A549 (cell line): ENCODE results near the gene SND1. TPM values are rescaled to one million over a fixed set of nuclear protein-coding genes. Genes with fewer than 3 reads are reported as not detected.
A peak's percentile ranks its signal among the peaks of the same experiment; 100 is the strongest.

ENCODE experiments used
- ATAC-seq, 2 experiments: fragments of 200-7000 bp in 1 of 2; fragments of >200 bp in 1 of 2; cut with Nextera tagmentation in 1 of 2; cut with Tn5 transposase in 1 of 2; 3 replicates each; pipeline versions ENCODE4 v1.8.0 to v1.9.1; 2018 to 2020; ENCODE audit warnings: mild to moderate bottlenecking in 1 of 2, moderate library complexity in 1 of 2
- CTCF ChIA-PET: fragments of 300-600 bp; sonication (Branson Sonifier 250); formaldehyde crosslinking; extraction: SDS; loops from one replicate; lab custom pipeline; 2021; ENCODE audit warnings: antibody characterized with exemption, inconsistent platforms; lab: Yijun Ruan, JAX
- POLR2A ChIA-PET: fragments of 350-600 bp; formaldehyde crosslinking; extraction: SDS; loops from one replicate; lab custom pipeline; 2021; ENCODE audit warnings: antibody characterized with exemption, inconsistent platforms; lab: Yijun Ruan, JAX
- DNase-seq, 2 experiments: peaks; one replicate each; pipeline versions ENCODE4 v3.0.0 to v3.0.0-alpha.2; 2011 to 2016; ENCODE audit warnings: low read depth in 1 of 2, low spot score in 1 of 2
- FAIRE-seq: peaks from 2 replicates; lab custom pipeline; 2011; peaks lifted over from hg19 to GRCh38; lab: Jason Lieb, UNC
- H3K27ac ChIP-seq, 2 experiments: fragments of >200 bp; sonication (Bioruptor Twin); formaldehyde crosslinking; 3 replicates each; pipeline ENCODE4 v1.5.1; 2016 to 2017
- H3K4me1 ChIP-seq: fragments of >200 bp; sonication (Bioruptor Twin); formaldehyde crosslinking; 3 replicates; pipeline ENCODE4 v1.6.1; 2016
- H3K4me2 ChIP-seq: fragments of >200 bp; sonication (Bioruptor Twin); formaldehyde crosslinking; 3 replicates; pipeline ENCODE4 v1.6.1; 2016
- H3K4me3 ChIP-seq: fragments of >200 bp; sonication (Bioruptor Twin); formaldehyde crosslinking; 3 replicates; pipeline ENCODE4 v1.5.1; 2016
- H3K9me3 ChIP-seq: fragments of >200 bp; sonication (Bioruptor Twin); formaldehyde crosslinking; 3 replicates; pipeline ENCODE4 v1.6.1; 2016
- CBX2 ChIP-seq: fragments of 200-600 bp; sonication (generic); IDR thresholded peaks from 2 replicates; pipeline ENCODE4 v1.6.1; 2016; ENCODE audit warnings: low read depth, mild to moderate bottlenecking, borderline replicate concordance
- CEBPB ChIP-seq, 2 experiments: fragments of >200 bp in 1 of 2; sonication (Bioruptor Twin) in 1 of 2; formaldehyde crosslinking in 1 of 2; IDR thresholded peaks; 2 replicates each; pipeline ENCODE4 v1.6.1; 2012 to 2016
- CTCF ChIP-seq: fragments of >200 bp; sonication (Bioruptor Twin); formaldehyde crosslinking; IDR thresholded peaks from 3 replicates; pipeline ENCODE4 v1.5.1; 2016
- ELK1 ChIP-seq: fragments of 150-350 bp; IDR thresholded peaks from 2 replicates; pipeline ENCODE4 v1.6.1; 2014; ENCODE audit warnings: low read depth, mild to moderate bottlenecking, low read length
- ESRRA ChIP-seq: fragments of 150-350 bp; IDR thresholded peaks from 2 replicates; pipeline ENCODE4 v1.6.1; 2014; ENCODE audit warnings: mild to moderate bottlenecking, low read length, borderline replicate concordance
- HEYL ChIP-seq: fragments of 250-450 bp; sonication (Bioruptor Pico); IDR thresholded peaks from 2 replicates; pipeline ENCODE4 v1.8.0; 2021; ENCODE audit warnings: mild to moderate bottlenecking, moderate library complexity
- HMGXB4 ChIP-seq: fragments of 250-450 bp; sonication (Bioruptor Pico); IDR thresholded peaks from 2 replicates; pipeline ENCODE4 v1.5.0; 2021; ENCODE audit warnings: mild to moderate bottlenecking, moderate library complexity, borderline replicate concordance
- HOXA7 ChIP-seq: fragments of 250-450 bp; sonication (Bioruptor Pico); IDR thresholded peaks from 2 replicates; pipeline ENCODE4 v1.5.0; 2020; ENCODE audit warnings: mild to moderate bottlenecking, moderate library complexity
- JUN ChIP-seq, 2 experiments: fragments of >200 bp; sonication (Bioruptor Twin); formaldehyde crosslinking; IDR thresholded peaks; 2 replicates in 1 of 2; 3 replicates in 1 of 2; pipeline ENCODE4 v1.6.1; 2016 to 2017
- KDM1A ChIP-seq: fragments of 200-600 bp; sonication (generic); IDR thresholded peaks from 2 replicates; pipeline ENCODE4 v1.6.1; 2016; ENCODE audit warnings: low read depth, mild to moderate bottlenecking
- MAZ ChIP-seq: fragments of 150-350 bp; IDR thresholded peaks from 2 replicates; pipeline ENCODE4 v1.6.1; 2014; ENCODE audit warnings: antibody characterized with exemption, low read depth, low read length, borderline replicate concordance
- RAD21 ChIP-seq, 2 experiments: fragments of >200 bp in 1 of 2; sonication (Bioruptor Twin) in 1 of 2; formaldehyde crosslinking in 1 of 2; IDR thresholded peaks in 1 of 2; conservative IDR thresholded peaks in 1 of 2; 2 replicates in 1 of 2; 3 replicates in 1 of 2; pipeline ENCODE4 v1.6.1; 2012 to 2018; ENCODE audit warnings: inconsistent platforms in 1 of 2
- RNF2 ChIP-seq: fragments of 200-600 bp; sonication (generic); IDR thresholded peaks from 2 replicates; pipeline ENCODE4 v1.6.1; 2016; ENCODE audit warnings: low read depth, mild to moderate bottlenecking, antibody characterized with exemption, moderate library complexity, borderline replicate concordance
- SMC3 ChIP-seq: fragments of >200 bp; sonication (Bioruptor Twin); formaldehyde crosslinking; IDR thresholded peaks from 3 replicates; pipeline ENCODE4 v1.6.1; 2018; ENCODE audit warnings: inconsistent platforms
- SREBF2 ChIP-seq: fragments of 450-650 bp; IDR thresholded peaks from 2 replicates; pipeline ENCODE4 v1.6.1; 2014; ENCODE audit warnings: mild to moderate bottlenecking, moderate library complexity
- TP53 ChIP-seq: fragments of 250-450 bp; sonication (Bioruptor Pico); IDR thresholded peaks from 2 replicates; pipeline ENCODE4 v1.5.0; 2021; ENCODE audit warnings: mild to moderate bottlenecking, moderate library complexity
- USF2 ChIP-seq: fragments of 450-650 bp; IDR thresholded peaks from 2 replicates; pipeline ENCODE4 v1.6.1; 2014; ENCODE audit warnings: antibody characterized with exemption
- ZFP36 ChIP-seq: fragments of 450-650 bp; IDR thresholded peaks from 2 replicates; pipeline ENCODE4 v1.6.1; 2014; ENCODE audit warnings: borderline replicate concordance; ENCODE audit not compliant: partially characterized antibody
- WGBS: methylation state at CpG from one replicate; pipeline ENCODE4 v1.1.6; 2017; ENCODE audit errors: missing lambda C conversion rate; 5-methylcytosine and 5-hydroxymethylcytosine counted together
- polyA plus RNA-seq, 4 experiments: library from polyadenylated mRNA; depleted of rRNA in 3 of 4; stranded (reverse); fragments of >200 nt; fragmentation: RNase III in 1 of 4; extraction: RNeasy Plus Mini Kit Qiagen cat#74134 plus additional on column Dnase treatment in 1 of 4; gene quantifications; 2 replicates in 3 of 4; 3 replicates in 1 of 4; pipeline ENCODE4 v1.2.3, GENCODE V29; 2011 to 2017

SND1 gene
- polyA plus RNA-seq, 2 of the 4 experiments (the other 2 are of a cell fraction), result 102 to 138 TPM

- 93% methylated on average over 9 of the region's 9 CpGs for WGBS
- CTCF ChIA-PET, result no interaction called here
- Histone ChIP-seq H3K27ac (no peak overlapping the region), H3K4me1 (no peaks in the 10 kb centered on the region), H3K4me3 (no peak overlapping the region), H3K9me3 (no peaks in the 10 kb centered on the region)
- DNase-seq (no peak), ATAC-seq (no peak)
- TF ChIP-seq SMC3 (no peak), CTCF (no peak), HEYL (CRISPR knock-in tag) (no peak), HOXA7 (CRISPR knock-in tag) (no peak), USF2 (no peak), CEBPB (IDR thresholded peaks at IDR 0.05) (no peak), ELK1 (no peak), RNF2 (no peak), CBX2 (no peak), SREBF2 (no peak), TP53 (CRISPR knock-in tag) (no peak), HMGXB4 (CRISPR knock-in tag) (no peak)
- TF ChIP-seq, all 56 proteins: peak for 0
- POLR2A ChIA-PET, result no interaction called here
- no peak for FAIRE-seq
- H3K4me2 ChIP-seq, result no peak overlapping the region
Measured at GRCh38 chr7:128033246-128033645, 381.3 kb downstream of the SND1 start.

GRCh38 chr7:128034825-128035224, 382.8 kb downstream of the SND1 start:
- no peak overlapping the region for H3K4me2 ChIP-seq
- POLR2A ChIA-PET, result no interaction called here
- CTCF ChIA-PET, result interaction anchor here (1.0 to 2.3 kb wide), 7 partner anchors 10 to 181 kb away, joined by 3 to 14 read pairs (median 5); no protein-coding TSS in a partner anchor
- ATAC-seq (no peak), DNase-seq (no peak)
- H3K4me3 ChIP-seq, result no peak overlapping the region
- H3K4me1 ChIP-seq, result no peaks in the 10 kb centered on the region
- TF ChIP-seq JUN (IDR thresholded peaks at IDR 0.05), result no peak
- TF ChIP-seq KDM1A, result no peak
- no peak for TF ChIP-seq MAZ
- TF ChIP-seq ZFP36, result no peak
- TF ChIP-seq, all 56 proteins: peak for 0
- H3K27ac ChIP-seq, result no peak overlapping the region
- H3K9me3 ChIP-seq, result no peaks in the 10 kb centered on the region
- 81% methylated on average over 2 of the region's 2 CpGs for WGBS
- FAIRE-seq, result no peak

GRCh38 chr7:128035712-128036111, 383.7 kb downstream of the SND1 start:
- Histone ChIP-seq H3K27ac (no peak overlapping the region), H3K4me1 (no peaks in the 10 kb centered on the region), H3K9me3 (no peaks in the 10 kb centered on the region), H3K4me3 (no peak overlapping the region), H3K4me2 (no peak overlapping the region)
- POLR2A ChIA-PET, result no interaction called here
- no peak for FAIRE-seq
- ATAC-seq, result peak; percentile 75 to 92
- WGBS, result 79% methylated on average over 3 of the region's 3 CpGs
- CTCF ChIA-PET, result interaction anchor here (1.0 to 2.3 kb wide), 7 partner anchors 10 to 180 kb away, joined by 3 to 14 read pairs (median 5); no protein-coding TSS in a partner anchor
- peak; percentile 19 to 44 for DNase-seq
- TF ChIP-seq CTCF, result peak; percentile 37; the same call in 2 of the 3 replicates
- TF ChIP-seq RAD21 (conservative IDR thresholded peaks at IDR 0.05 in 1 of 2, IDR thresholded peaks at IDR 0.05 in 1 of 2), result peak; percentile 43 to 48
- no peak for TF ChIP-seq ESRRA
- TF ChIP-seq CBX2, result no peak
